Stimulated activated CD8-positive, alpha-beta memory T cell treated with anti-CD3 and anti-CD28 coated beads, Interleukin-4, amount 100 ng/mL, for 1 hour (primary cell): Measurements from ENCODE around the gene EXPH5.
"Not testable (repeated sequence)": the region's sequence is repeated elsewhere in the genome, so short reads cannot be mapped to it uniquely, and the experiment has no call there.

Source experiments
- DNase-seq, 2 donors: peaks; one replicate each; pipeline ENCODE4 v3.0.0-alpha.2; 2020; ENCODE audit warnings: low read depth in 2 of 2, low spot score in 1 of 2

Gene EXPH5

GRCh38 chr11:108601150-108601549 is 7.6 kb upstream of the EXPH5 start:
- DNase-seq = no peak

- no peak for DNase-seq
These were observed 6.4 kb upstream of the EXPH5 start for GRCh38 chr11:108599978-108600377.

- no peak for DNase-seq
These were observed 4.3 kb upstream of the EXPH5 start for GRCh38 chr11:108597736-108598355.

GRCh38 chr11:108596701-108597100 is 3.1 kb upstream of the EXPH5 start:
- no peak for DNase-seq

- no peak for DNase-seq
These were observed 411 bp upstream of the EXPH5 start for GRCh38 chr11:108593923-108594434.

GRCh38 chr11:108592591-108593213 is 866 bp downstream of the EXPH5 start:
- no peak for DNase-seq

- DNase-seq = no peak
These were observed 1.7 kb downstream of the EXPH5 start for GRCh38 chr11:108591893-108592292.

GRCh38 chr11:108589136-108589535 is 4.4 kb downstream of the EXPH5 start:
- no peak for DNase-seq

GRCh38 chr11:108588287-108588686 is 5.3 kb downstream of the EXPH5 start:
- DNase-seq = no peak

- DNase-seq = no peak
These were observed 6.5 kb downstream of the EXPH5 start for GRCh38 chr11:108587109-108587508.

GRCh38 chr11:108586600-108586999 is 7.0 kb downstream of the EXPH5 start:
- no peak for DNase-seq

GRCh38 chr11:108586185-108586584 is 7.4 kb downstream of the EXPH5 start:
- DNase-seq = not testable (repeated sequence)

- DNase-seq = no peak
These were observed 8.6 kb downstream of the EXPH5 start for GRCh38 chr11:108584973-108585372.

GRCh38 chr11:108580645-108581044 is 12.9 kb downstream of the EXPH5 start:
- no peak for DNase-seq

- no peak for DNase-seq
These were observed 13.5 kb downstream of the EXPH5 start for GRCh38 chr11:108580043-108580442.

- DNase-seq = no peak
These were observed 17.0 kb downstream of the EXPH5 start for GRCh38 chr11:108576523-108576922.

GRCh38 chr11:108574675-108575074 is 18.9 kb downstream of the EXPH5 start:
- no peak for DNase-seq

- DNase-seq = no peak
These were observed 22.6 kb downstream of the EXPH5 start for GRCh38 chr11:108571001-108571400.

GRCh38 chr11:108569896-108570295 is 23.7 kb downstream of the EXPH5 start:
- no peak for DNase-seq

GRCh38 chr11:108568195-108568858 is 25.2 kb downstream of the EXPH5 start:
- DNase-seq = no peak

- no peak for DNase-seq
These were observed 27.9 kb downstream of the EXPH5 start for GRCh38 chr11:108565653-108566052.
